GM23248 (cell line): ENCODE measurements around the gene ISCA1. TPM values are rescaled to one million over a fixed set of nuclear protein-coding genes. Genes with fewer than 3 reads are reported as not detected.

Experiments
- DNase-seq: peaks from one replicate; pipeline ENCODE4 v3.0.0-alpha.2; 2015
- H2AFZ ChIP-seq: fragments of 200-600 bp; sonication (generic); 2 replicates; pipeline ENCODE4 v1.6.1; 2016; ENCODE audit warnings: antibody characterized with exemption
- H3F3A ChIP-seq: fragments of 200-600 bp; sonication (generic); 2 replicates; pipeline ENCODE4 v1.6.1; 2016; ENCODE audit warnings: mild to moderate bottlenecking, antibody characterized with exemption, mixed run types; ENCODE audit not compliant: insufficient read depth
- H3K27ac ChIP-seq: fragments of 200-600 bp; sonication (generic); 2 replicates; pipeline ENCODE4 v1.5.1; 2016; ENCODE audit warnings: mild to moderate bottlenecking
- H3K27me3 ChIP-seq: fragments of 200-600 bp; sonication (generic); replicated peaks from 2 replicates; pipeline ENCODE4 v1.6.1; 2016; ENCODE audit warnings: mild to moderate bottlenecking; ENCODE audit not compliant: insufficient read depth
- H3K36me3 ChIP-seq: fragments of 200-600 bp; sonication (generic); 2 replicates; pipeline ENCODE4 v1.6.1; 2016; ENCODE audit warnings: low read depth, mild to moderate bottlenecking
- H3K4me1 ChIP-seq: fragments of 200-600 bp; sonication (generic); 2 replicates; pipeline ENCODE4 v1.6.1; 2016; ENCODE audit warnings: mild to moderate bottlenecking; ENCODE audit not compliant: insufficient read depth
- H3K4me2 ChIP-seq: fragments of 200-600 bp; sonication (generic); one replicate; pipeline ENCODE4 v1.6.1; 2016; ENCODE audit warnings: mild to moderate bottlenecking; ENCODE audit not compliant: unreplicated experiment
- H3K4me3 ChIP-seq: fragments of 200-600 bp; sonication (generic); 2 replicates; pipeline ENCODE4 v1.5.1; 2016; ENCODE audit warnings: mild to moderate bottlenecking
- H3K79me2 ChIP-seq: fragments of 200-600 bp; sonication (generic); 2 replicates; pipeline ENCODE4 v1.6.1; 2016; ENCODE audit warnings: mild to moderate bottlenecking; ENCODE audit not compliant: insufficient read depth
- H3K9ac ChIP-seq: fragments of 200-600 bp; sonication (generic); 2 replicates; pipeline ENCODE4 v1.6.1; 2016; ENCODE audit warnings: mild to moderate bottlenecking
- H3K9me2 ChIP-seq: fragments of 200-600 bp; sonication (generic); 2 replicates; pipeline ENCODE4 v1.6.1; 2016; ENCODE audit warnings: mixed run types, mild to moderate bottlenecking, moderate library complexity; ENCODE audit not compliant: insufficient read depth
- H3K9me3 ChIP-seq: fragments of 200-600 bp; sonication (generic); one replicate; pipeline ENCODE4 v1.6.1; 2017; ENCODE audit warnings: low read depth
- H4K20me1 ChIP-seq: fragments of 200-600 bp; sonication (generic); 2 replicates; pipeline ENCODE4 v1.6.0; 2016; ENCODE audit not compliant: insufficient read depth
- EZH2 ChIP-seq: fragments of 200-600 bp; sonication (generic); IDR thresholded peaks from 2 replicates; pipeline ENCODE4 v1.6.1; 2018; ENCODE audit warnings: antibody characterized with exemption, mild to moderate bottlenecking; ENCODE audit not compliant: insufficient read depth, poor library complexity, severe bottlenecking
- EZH2phosphoT487 ChIP-seq: fragments of 200-600 bp; sonication (generic); IDR thresholded peaks from 2 replicates; pipeline ENCODE4 v1.6.1; 2018; ENCODE audit warnings: antibody characterized with exemption, moderate library complexity, mild to moderate bottlenecking, low read depth; ENCODE audit not compliant: insufficient read depth
- WGBS, 2 experiments: methylation state at CpG; one replicate each; pipeline ENCODE4 v1.1.6; 2015 to 2017; ENCODE audit warnings: low lambda C conversion rate in 2 of 2, low coverage in 1 of 2; ENCODE audit errors: missing lambda C conversion rate in 2 of 2; 5-methylcytosine and 5-hydroxymethylcytosine counted together
- in situ Hi-C: fragments of 300-500 bp; cut with MboI; formaldehyde crosslinking; loops from 2 replicates; pipeline ENCODE4 v1.15.0; 2020
- polyA plus RNA-seq: library from polyadenylated mRNA; unstranded; fragments of >200 nt; fragmentation: Nextera tagmentation; extraction: Ambion mirVana; gene quantifications from 2 replicates; pipeline ENCODE4 v1.2.1, GENCODE V29; 2016
- total RNA-seq: library from RNA; depleted of rRNA; stranded (reverse); fragments of >200 nt; shearing (Covaris generic); gene quantifications from 2 replicates; pipeline ENCODE4 v1.2.3, GENCODE V29; 2014

ISCA1 gene
- total and polyA plus RNA-seq, 2 experiments from 2014 or later = 45.4 to 46.7 TPM

DNA sequence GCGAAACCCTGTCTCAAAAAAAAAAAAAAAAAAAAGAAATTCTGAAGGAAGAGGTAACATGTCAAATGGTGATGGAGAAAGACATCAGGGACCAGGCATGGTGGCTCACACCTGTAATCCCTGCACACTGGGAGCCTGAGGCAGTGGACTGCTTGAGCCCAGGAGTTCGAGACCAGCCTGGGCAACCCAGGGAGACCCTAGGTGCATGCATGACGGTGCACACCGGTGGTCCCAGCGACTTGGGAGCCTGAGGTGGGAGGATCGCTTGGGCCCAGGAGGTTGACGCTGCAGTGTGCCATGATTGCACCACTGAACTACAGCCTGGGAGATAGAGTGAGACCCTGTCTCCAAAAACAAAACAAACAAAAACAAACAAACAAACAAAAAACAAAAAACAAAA lies 1.8 kb downstream of the ISCA1 start:
- WGBS, 2 experiments = 91% methylated on average over 6 to 7 of the region's 7 CpGs
- Histone ChIP-seq H3K9me2 (no peaks in the 10 kb centered on the region), H3K4me1 (peaks cover 10% of the 10 kb centered on the region; the same call in 1 of the 2 replicates), H3F3A (peaks cover 13% of the 10 kb centered on the region), H3K4me2 (peak overlapping the region; percentile 89), H3K27ac (no peak overlapping the region), H3K9me3 (no peaks in the 10 kb centered on the region), H3K79me2 (peaks cover 62% of the 10 kb centered on the region), H2AFZ (no peak overlapping the region), H3K4me3 (peak overlapping the region; percentile 82), H3K27me3 (no peaks in the 10 kb centered on the region), H3K36me3 (no peaks in the 10 kb centered on the region; the same call in 1 of the 2 replicates), H4K20me1 (no peaks in the 10 kb centered on the region), H3K9ac (peak overlapping the region; percentile 97)
- TF ChIP-seq EZH2 (no peak), EZH2phosphoT487 (no peak)
- DNase-seq = no peak
- in situ Hi-C loops = no loop called here

DNA sequence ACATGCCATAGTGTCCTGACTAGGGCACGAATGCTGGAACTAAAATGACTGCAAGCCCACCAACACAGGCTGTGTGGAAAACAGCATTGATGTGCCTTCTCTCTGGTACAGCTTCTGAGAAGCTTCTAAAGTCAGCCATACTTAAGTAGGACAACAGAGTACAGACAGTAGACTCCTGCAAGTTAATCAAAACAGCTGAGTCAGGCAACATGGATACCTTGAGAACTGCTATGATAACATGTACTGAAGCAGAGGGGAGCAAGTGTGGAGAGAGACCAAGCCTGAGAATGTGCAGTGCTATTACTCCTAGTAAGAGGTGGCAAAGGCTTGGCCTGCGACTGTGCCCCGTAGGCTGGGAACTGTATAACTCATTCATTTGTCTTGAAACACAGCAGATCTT lies 2.5 kb downstream of the ISCA1 start:
- in situ Hi-C loops = no loop called here
- no peaks in the 10 kb centered on the region; the same call in 1 of the 2 replicates for H3K36me3 ChIP-seq
- H3F3A ChIP-seq = peaks cover 7% of the 10 kb centered on the region; the same call in 1 of the 2 replicates
- no peaks in the 10 kb centered on the region for H3K27me3 ChIP-seq
- H3K4me1 ChIP-seq = peaks cover 10% of the 10 kb centered on the region; the same call in 1 of the 2 replicates
- no peak overlapping the region for H3K9ac ChIP-seq
- no peak overlapping the region for H2AFZ ChIP-seq
- no peaks in the 10 kb centered on the region for H4K20me1 ChIP-seq
- H3K4me3 ChIP-seq = no peak overlapping the region
- no peaks in the 10 kb centered on the region for H3K9me2 ChIP-seq
- no peaks in the 10 kb centered on the region for H3K9me3 ChIP-seq
- no peak overlapping the region for H3K27ac ChIP-seq
- H3K79me2 ChIP-seq = peaks cover 70% of the 10 kb centered on the region
- 95 to 97% methylated on average over 3 of the region's 3 CpGs for WGBS, 2 experiments
- no peak for DNase-seq
- TF ChIP-seq EZH2phosphoT487 = no peak
- no peak for TF ChIP-seq EZH2
- H3K4me2 ChIP-seq = no peak overlapping the region

DNA sequence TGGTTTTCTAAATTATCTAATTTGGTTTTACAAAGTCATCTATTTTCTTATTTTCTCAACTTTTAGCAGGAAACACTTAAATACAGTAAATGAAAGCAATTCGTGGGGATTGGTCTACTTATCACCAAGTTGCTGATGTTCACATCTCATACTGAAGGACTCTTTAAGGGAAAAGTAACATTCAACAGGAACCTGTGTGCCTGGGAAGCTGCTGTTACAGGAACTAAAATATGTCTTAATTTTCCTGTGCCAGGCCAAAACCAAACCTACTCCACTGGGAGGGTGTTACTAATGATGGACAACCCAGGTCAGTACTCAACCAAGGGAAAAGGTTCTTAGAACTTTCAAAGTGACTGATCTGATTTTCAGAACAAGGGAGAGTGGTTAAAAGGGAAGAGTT lies 5.3 kb downstream of the ISCA1 start:
- no peak for DNase-seq
- Histone ChIP-seq H3K79me2 (peaks cover 97% of the 10 kb centered on the region), H3K9me3 (no peaks in the 10 kb centered on the region), H3K27me3 (no peaks in the 10 kb centered on the region), H3K9ac (no peak overlapping the region), H3K4me1 (peaks cover 6% of the 10 kb centered on the region; the same call in 1 of the 2 replicates), H3K4me2 (no peak overlapping the region), H3K27ac (no peak overlapping the region), H2AFZ (no peak overlapping the region), H3K36me3 (peaks cover 6% of the 10 kb centered on the region), H3F3A (no peaks in the 10 kb centered on the region), H4K20me1 (no peaks in the 10 kb centered on the region), H3K4me3 (no peak overlapping the region), H3K9me2 (no peaks in the 10 kb centered on the region)
- 40 to 49% methylated on average over 1 of the region's 1 CpG for WGBS, 2 experiments
- no peak for TF ChIP-seq EZH2phosphoT487
- no peak for TF ChIP-seq EZH2
- in situ Hi-C loops = no loop called here

DNA sequence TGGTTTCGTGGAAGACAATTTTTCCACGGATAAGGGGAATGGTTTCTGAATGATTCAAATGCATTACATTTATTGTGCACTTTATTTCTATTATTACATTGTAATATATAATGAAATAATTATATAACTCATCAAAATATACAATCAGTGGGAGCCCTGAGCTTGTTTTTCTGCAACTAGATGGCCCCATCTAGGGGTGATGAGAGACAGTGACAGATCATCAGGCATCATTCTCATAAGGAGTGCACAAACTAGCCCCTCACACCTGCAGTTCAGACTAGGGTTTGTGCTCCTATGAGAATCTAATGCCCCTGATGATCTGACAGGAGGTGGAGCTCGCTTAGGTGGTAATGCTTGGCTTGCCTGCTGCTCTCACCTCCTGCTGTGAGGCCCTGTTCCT lies 6.4 kb downstream of the ISCA1 start:
- 81 to 84% methylated on average over 3 of the region's 3 CpGs for WGBS, 2 experiments
- in situ Hi-C loops = no loop called here
- DNase-seq = peak; percentile 17

More for the DNA sequence above, 6.4 kb downstream of the ISCA1 start:
- Histone ChIP-seq H3K9me2 (no peaks in the 10 kb centered on the region), H3K9me3 (no peaks in the 10 kb centered on the region), H4K20me1 (no peaks in the 10 kb centered on the region), H3K4me2 (no peak overlapping the region), H3K4me1 (peaks cover 5% of the 10 kb centered on the region; the same call in 1 of the 2 replicates), H3K27ac (no peak overlapping the region), H2AFZ (no peak overlapping the region), H3K9ac (no peak overlapping the region), H3K4me3 (no peak overlapping the region), H3K36me3 (peaks cover 17% of the 10 kb centered on the region), H3F3A (no peaks in the 10 kb centered on the region), H3K27me3 (no peaks in the 10 kb centered on the region), H3K79me2 (peaks cover 100% of the 10 kb centered on the region)
- TF ChIP-seq EZH2phosphoT487 (no peak), EZH2 (no peak)
